ENCODE data around the gene PPP3CA.

PPP3CA gene

GRCh38 chr4:101169044-101170014, 178.0 kb downstream of the PPP3CA start:
- peak; percentile 65 to 68 for DNase-seq

GRCh38 chr4:101163936-101164335, 183.4 kb downstream of the PPP3CA start:
- no peak for DNase-seq

GRCh38 chr4:101162990-101163380, 184.3 kb downstream of the PPP3CA start:
- DNase-seq, result no peak

GRCh38 chr4:101160792-101161592, 186.3 kb downstream of the PPP3CA start:
- DNase-seq, result no peak

GRCh38 chr4:101158507-101158906, 188.8 kb downstream of the PPP3CA start:
- DNase-seq, result no peak

GRCh38 chr4:101158134-101158482, 189.2 kb downstream of the PPP3CA start:
- DNase-seq, result no peak

GRCh38 chr4:101157415-101158133, 189.8 kb downstream of the PPP3CA start:
- no peak for DNase-seq

- no peak for DNase-seq
Observed at GRCh38 chr4:101156619-101157310, 190.6 kb downstream of the PPP3CA start.

GRCh38 chr4:101155945-101156344, 191.4 kb downstream of the PPP3CA start:
- no peak for DNase-seq

- no peak for DNase-seq
Observed at GRCh38 chr4:101155368-101155767, 192.0 kb downstream of the PPP3CA start.

GRCh38 chr4:101153653-101154052, 193.7 kb downstream of the PPP3CA start:
- DNase-seq, result no peak

- DNase-seq, result no peak
Observed at GRCh38 chr4:101152521-101152920, 194.8 kb downstream of the PPP3CA start.

- no peak for DNase-seq
Observed at GRCh38 chr4:101148551-101148950, 198.8 kb downstream of the PPP3CA start.

GRCh38 chr4:101147283-101147682, 200.0 kb downstream of the PPP3CA start:
- no peak for DNase-seq

GRCh38 chr4:101145021-101145420, 202.3 kb downstream of the PPP3CA start:
- no peak for DNase-seq

- no peak for DNase-seq
Observed at GRCh38 chr4:101142259-101142658, 205.1 kb downstream of the PPP3CA start.

- no peak for DNase-seq
Observed at GRCh38 chr4:101141855-101142254, 205.5 kb downstream of the PPP3CA start.

GRCh38 chr4:101141230-101141629, 206.1 kb downstream of the PPP3CA start:
- DNase-seq, result no peak

- DNase-seq, result no peak
Observed at GRCh38 chr4:101140228-101140627, 207.1 kb downstream of the PPP3CA start.

- no peak for DNase-seq
Observed at GRCh38 chr4:101136373-101137370, 210.7 kb downstream of the PPP3CA start.

- DNase-seq, result peak in 1 of 2 donors; percentile 11
Observed at GRCh38 chr4:101135371-101136010, 211.8 kb downstream of the PPP3CA start.
